Thyroid gland (tissue), 4 donors: Measurements from ENCODE around the gene COL1A2. TPM values are rescaled to one million over a fixed set of nuclear protein-coding genes. Genes with fewer than 3 reads are reported as not detected.

Source experiments
- DNase-seq, 2 donors: peaks; one replicate each; pipeline ENCODE4 v3.0.0-alpha.2; 2019
- H3K27ac ChIP-seq, 3 donors: fragments of 200-600 bp; sonication (generic); 1 replicate in 2 of 3; 2 replicates in 1 of 3; pipeline ENCODE4 v1.5.1; 2016 to 2019; ENCODE audit warnings: mild to moderate bottlenecking in 1 of 3, moderate library complexity in 1 of 3
- H3K27me3 ChIP-seq: fragments of 200-600 bp; sonication (generic); one replicate; pipeline ENCODE4 v1.5.1; 2019
- H3K36me3 ChIP-seq, 2 donors: fragments of 200-600 bp; sonication (generic); one replicate each; pipeline ENCODE4 v1.5.1; 2016 to 2019
- H3K4me1 ChIP-seq, 2 donors: fragments of 200-600 bp; sonication (generic); one replicate each; pipeline ENCODE4 v1.5.1; 2017 to 2019
- H3K4me3 ChIP-seq, 3 donors: fragments of 200-600 bp; sonication (generic); replicated peaks in 1 of 3; 1 replicate in 2 of 3; 2 replicates in 1 of 3; pipeline ENCODE4 v1.5.1; 2016; ENCODE audit warnings: mild to moderate bottlenecking in 1 of 3
- H3K9me3 ChIP-seq: fragments of 200-600 bp; sonication (generic); one replicate; pipeline ENCODE4 v1.5.1; 2017
- POLR2A ChIP-seq, 2 donors: fragments of 450-650 bp; IDR thresholded peaks; one replicate each; pipeline ENCODE4 v1.6.1; 2017; ENCODE audit warnings: antibody characterized with exemption in 2 of 2, mild to moderate bottlenecking in 2 of 2, moderate library complexity in 1 of 2
- WGBS, 2 donors: methylation state at CpG; one replicate each; pipeline ENCODE4 v1.1.5; 2017; 5-methylcytosine and 5-hydroxymethylcytosine counted together
- intact Hi-C: fragments of 100-400 bp; cut with DNase I; formaldehyde crosslinking; loops from one replicate; pipeline ENCODE4 v1.15.1; 2023
- total RNA-seq, 4 donors: library from RNA; depleted of rRNA; stranded (reverse); fragments of >200 nt; gene quantifications; one replicate each; pipeline ENCODE4 v1.2.3, GENCODE V29; 2016
- TF ChIP-seq, protein P1 (sequence below), 6 experiments: fragments of 200-600 bp in 3 of 6; fragments of 450-650 bp in 3 of 6; sonication (generic) in 3 of 6; IDR thresholded peaks; one replicate each; pipeline ENCODE4 v1.5.1; 2016 to 2019; ENCODE audit warnings: antibody characterized with exemption in 6 of 6, mild to moderate bottlenecking in 2 of 6, inconsistent platforms in 1 of 6, moderate library complexity in 1 of 6

The COL1A2 gene
- total RNA-seq, 4 donors from 2014 or later: 50.4 to 143 (median 88.4) TPM

DNA sequence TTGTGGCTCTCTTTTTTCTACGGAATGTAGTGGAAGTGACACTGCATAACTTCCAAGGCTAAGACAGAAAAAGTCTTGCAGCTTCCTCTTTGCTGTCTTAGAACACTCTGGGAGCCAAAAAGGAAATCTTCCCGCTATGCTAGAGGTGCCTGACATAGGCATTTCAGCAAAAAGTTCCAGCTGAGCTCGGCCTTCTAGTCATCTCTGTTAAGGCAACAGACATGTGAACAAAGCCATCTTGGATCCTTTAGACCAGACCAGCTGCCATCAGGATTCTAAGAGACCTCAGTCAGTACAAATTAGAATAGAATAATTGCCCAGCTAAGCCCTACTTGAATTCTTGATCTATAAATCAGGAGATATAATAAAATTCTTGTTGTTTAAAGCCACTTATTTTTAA is 16.3 kb upstream of the COL1A2 start:
- intact Hi-C loops: no loop called here
- Histone ChIP-seq H3K36me3 (no peaks in the 10 kb centered on the region), H3K9me3 (no peaks in the 10 kb centered on the region), H3K27ac (no peak overlapping the region), H3K4me1 (peaks cover 4 to 6% of the 10 kb centered on the region in 2 donors), H3K27me3 (no peaks in the 10 kb centered on the region), H3K4me3 (no peak overlapping the region)
- TF ChIP-seq, protein P1, sequence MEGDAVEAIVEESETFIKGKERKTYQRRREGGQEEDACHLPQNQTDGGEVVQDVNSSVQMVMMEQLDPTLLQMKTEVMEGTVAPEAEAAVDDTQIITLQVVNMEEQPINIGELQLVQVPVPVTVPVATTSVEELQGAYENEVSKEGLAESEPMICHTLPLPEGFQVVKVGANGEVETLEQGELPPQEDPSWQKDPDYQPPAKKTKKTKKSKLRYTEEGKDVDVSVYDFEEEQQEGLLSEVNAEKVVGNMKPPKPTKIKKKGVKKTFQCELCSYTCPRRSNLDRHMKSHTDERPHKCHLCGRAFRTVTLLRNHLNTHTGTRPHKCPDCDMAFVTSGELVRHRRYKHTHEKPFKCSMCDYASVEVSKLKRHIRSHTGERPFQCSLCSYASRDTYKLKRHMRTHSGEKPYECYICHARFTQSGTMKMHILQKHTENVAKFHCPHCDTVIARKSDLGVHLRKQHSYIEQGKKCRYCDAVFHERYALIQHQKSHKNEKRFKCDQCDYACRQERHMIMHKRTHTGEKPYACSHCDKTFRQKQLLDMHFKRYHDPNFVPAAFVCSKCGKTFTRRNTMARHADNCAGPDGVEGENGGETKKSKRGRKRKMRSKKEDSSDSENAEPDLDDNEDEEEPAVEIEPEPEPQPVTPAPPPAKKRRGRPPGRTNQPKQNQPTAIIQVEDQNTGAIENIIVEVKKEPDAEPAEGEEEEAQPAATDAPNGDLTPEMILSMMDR (IDR thresholded peaks at IDR 0.05): no peak
- TF ChIP-seq POLR2A (IDR thresholded peaks at IDR 0.05): no peak
- no peak for DNase-seq
- WGBS, 2 donors: 58 to 80% methylated on average over 3 of the region's 3 CpGs

DNA sequence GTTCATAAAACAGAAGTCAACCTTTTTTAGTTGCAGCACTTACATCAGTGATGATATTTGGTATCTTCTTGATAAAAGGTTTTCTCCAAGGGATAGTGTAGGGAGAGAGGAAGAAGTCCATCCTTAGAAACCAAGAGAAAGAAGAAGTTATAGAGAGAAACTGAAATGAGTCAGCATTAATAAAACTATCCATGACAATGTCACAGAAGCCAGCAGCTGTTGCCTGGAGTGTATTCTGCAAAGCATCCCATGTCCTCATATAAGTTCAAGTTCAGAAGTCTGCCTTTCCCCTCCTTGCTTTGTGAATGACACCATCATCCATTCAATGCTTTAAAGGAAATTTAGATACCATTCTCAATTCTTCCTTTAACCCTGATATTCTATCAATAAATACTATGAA is 14.4 kb upstream of the COL1A2 start:
- Histone ChIP-seq H3K4me1 (no peaks in the 10 kb centered on the region), H3K4me3 (no peak overlapping the region), H3K27me3 (no peaks in the 10 kb centered on the region), H3K27ac (no peak overlapping the region), H3K9me3 (no peaks in the 10 kb centered on the region), H3K36me3 (no peaks in the 10 kb centered on the region)
- intact Hi-C loops: no loop called here
- DNase-seq: no peak
- TF ChIP-seq POLR2A (IDR thresholded peaks at IDR 0.05): no peak
- TF ChIP-seq, protein P1 (IDR thresholded peaks at IDR 0.05): no peak

DNA sequence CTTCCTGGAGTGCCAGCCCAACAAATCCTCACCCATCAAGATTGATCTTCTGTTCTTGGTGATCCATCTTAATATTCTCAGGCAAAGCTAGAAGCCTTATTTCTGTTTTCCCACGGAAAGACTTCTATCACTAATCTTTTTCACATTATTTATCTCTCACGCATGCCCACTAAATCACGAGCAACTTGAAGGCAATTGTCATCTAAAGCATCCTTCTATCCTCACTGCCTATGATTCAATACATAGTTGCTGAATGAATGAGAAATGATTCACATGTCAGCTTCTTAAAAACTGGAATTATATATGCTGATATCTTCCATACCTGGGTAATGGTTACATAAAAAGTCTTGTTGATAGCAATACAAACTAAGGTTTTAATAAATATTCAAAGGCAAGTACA is 12.6 kb upstream of the COL1A2 start:
- Histone ChIP-seq H3K36me3 (no peaks in the 10 kb centered on the region), H3K9me3 (no peaks in the 10 kb centered on the region), H3K4me3 (no peak overlapping the region), H3K27me3 (no peaks in the 10 kb centered on the region), H3K4me1 (no peaks in the 10 kb centered on the region), H3K27ac (no peak overlapping the region)
- TF ChIP-seq, protein P1 (IDR thresholded peaks at IDR 0.05): no peak
- TF ChIP-seq POLR2A (IDR thresholded peaks at IDR 0.05): no peak
- intact Hi-C loops: no loop called here
- 77 to 96% methylated on average over 3 of the region's 3 CpGs for WGBS, 2 donors
- DNase-seq: no peak

- Histone ChIP-seq H3K27ac (no peak overlapping the region), H3K36me3 (no peaks in the 10 kb centered on the region), H3K4me1 (no peaks in the 10 kb centered on the region), H3K4me3 (no peak overlapping the region), H3K9me3 (no peaks in the 10 kb centered on the region), H3K27me3 (no peaks in the 10 kb centered on the region)
- intact Hi-C loops: no loop called here
- 83 to 98% methylated on average over 1 of the region's 1 CpG for WGBS, 2 donors
- TF ChIP-seq, protein P1 (IDR thresholded peaks at IDR 0.05): no peak
- TF ChIP-seq POLR2A (IDR thresholded peaks at IDR 0.05): no peak
- no peak for DNase-seq
These were observed 11.9 kb upstream of the COL1A2 start for GRCh38 chr7:94382746-94383145.

DNA sequence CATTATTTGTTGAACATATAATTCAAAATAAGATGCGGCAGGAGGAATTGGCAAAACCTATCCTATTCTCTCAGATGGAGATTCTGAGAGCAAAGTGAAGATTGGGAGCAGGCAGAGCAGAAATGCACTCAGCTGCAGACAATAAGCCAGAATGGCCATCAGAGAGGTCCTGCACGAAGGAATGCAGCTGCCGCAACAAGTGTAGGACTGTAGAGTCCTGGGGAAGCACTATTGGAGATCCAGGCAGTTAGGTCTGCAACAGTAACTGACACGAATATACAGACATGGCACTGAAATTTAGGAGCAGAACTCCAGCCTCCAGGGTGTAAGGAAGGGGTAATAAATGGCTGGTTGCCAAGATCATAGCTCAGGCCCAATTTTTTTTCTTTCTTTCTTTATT is 10.4 kb upstream of the COL1A2 start:
- H3K27ac ChIP-seq: no peak overlapping the region
- intact Hi-C loops: no loop called here
- DNase-seq: no peak
- H3K4me1 ChIP-seq: no peaks in the 10 kb centered on the region
- WGBS, 2 donors: 59 to 78% methylated on average over 4 of the region's 4 CpGs
- no peaks in the 10 kb centered on the region for H3K27me3 ChIP-seq
- no peaks in the 10 kb centered on the region for H3K36me3 ChIP-seq
- no peak overlapping the region for H3K4me3 ChIP-seq
- no peaks in the 10 kb centered on the region for H3K9me3 ChIP-seq
- TF ChIP-seq, protein P1 (IDR thresholded peaks at IDR 0.05): no peak
- TF ChIP-seq POLR2A (IDR thresholded peaks at IDR 0.05): no peak
